B cell (primary cell): ENCODE results near the gene DTNBP1.

Source experiments
- CTCF ChIP-seq: fragments of 200-600 bp; IDR thresholded peaks from one replicate; pipeline ENCODE4 v1.8.0; 2022; ENCODE audit warnings: antibody characterized with exemption, mild to moderate bottlenecking
- EZH2 ChIP-seq: IDR thresholded peaks from 2 replicates; pipeline ENCODE4 v1.6.1; 2012; ENCODE audit warnings: borderline replicate concordance, low read depth, mild to moderate bottlenecking, moderate library complexity, low read length; ENCODE audit not compliant: insufficient read depth, poor library complexity, severe bottlenecking

DNA sequence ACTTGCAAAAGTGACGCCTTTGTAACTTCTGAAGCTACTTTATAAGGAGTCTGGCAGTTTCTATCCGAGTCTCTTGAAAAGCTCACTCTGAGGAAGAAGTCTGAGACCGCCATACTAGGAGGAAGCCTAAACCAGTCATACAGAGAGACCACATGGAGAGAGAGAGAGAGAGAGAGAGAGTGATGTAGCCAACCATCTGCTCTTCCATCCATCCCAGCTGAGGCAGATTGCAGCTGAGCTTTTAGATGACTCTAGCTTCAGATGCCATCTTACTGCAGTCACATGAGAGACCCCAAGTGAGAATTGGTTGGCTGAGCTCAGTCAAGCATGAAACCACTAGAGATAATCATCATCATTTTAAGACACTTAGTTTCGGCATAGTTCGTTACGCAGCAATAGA is 15.0 kb upstream of the DTNBP1 start:
- TF ChIP-seq CTCF = no peak
- TF ChIP-seq EZH2 = no peak
